H1 (cell line): ENCODE data around the gene VAV2. TPM values are rescaled to one million over a fixed set of nuclear protein-coding genes. Genes with fewer than 3 reads are reported as not detected.

Experiments
- CTCF ChIA-PET: fragments of 300-600 bp; sonication (Branson Sonifier 250); formaldehyde crosslinking; loops from one replicate; lab custom pipeline; 2021; ENCODE audit not compliant: partially characterized antibody; lab: Charles Lee
- POLR2A ChIA-PET: fragments of 300-600 bp; sonication (Branson Sonifier 250); formaldehyde crosslinking; loops from one replicate; lab custom pipeline; 2021; ENCODE audit warnings: inconsistent platforms; ENCODE audit not compliant: partially characterized antibody; lab: Charles Lee
- DNase-seq, 2 experiments: peaks; one replicate each; pipeline versions ENCODE4 v3.0.0 to v3.0.0-alpha.2; 2010 to 2022; ENCODE audit warnings: low spot score in 2 of 2, low read depth in 1 of 2, mixed read lengths in 1 of 2
- FAIRE-seq: peaks from 2 replicates; lab custom pipeline; 2011; peaks lifted over from hg19 to GRCh38; lab: Jason Lieb, UNC
- H2AFZ ChIP-seq: 2 replicates; pipeline ENCODE4 v1.8.1; 2012; ENCODE audit warnings: low read length, inconsistent platforms
- H2AK5ac ChIP-seq: 2 replicates; pipeline ENCODE4 v1.6.1; 2013; ENCODE audit warnings: low read depth, low read length
- H2BK120ac ChIP-seq: replicated peaks from 2 replicates; pipeline ENCODE3; 2013; ENCODE audit warnings: low read depth, low read length, inconsistent platforms
- H2BK12ac ChIP-seq: 2 replicates; pipeline ENCODE4 v1.6.1; 2013; ENCODE audit warnings: low read depth, low read length
- H2BK15ac ChIP-seq: 2 replicates; pipeline ENCODE4 v1.6.1; 2013; ENCODE audit warnings: low read length
- H2BK20ac ChIP-seq: 2 replicates; pipeline ENCODE4 v1.6.1; 2013; ENCODE audit warnings: low read length
- H2BK5ac ChIP-seq: 2 replicates; pipeline ENCODE4 v1.6.1; 2013; ENCODE audit warnings: low read depth, low read length
- H3K14ac ChIP-seq: 2 replicates; pipeline ENCODE4 v1.6.1; 2013; ENCODE audit warnings: inconsistent platforms; ENCODE audit not compliant: insufficient read length
- H3K18ac ChIP-seq: 2 replicates; pipeline ENCODE4 v1.6.1; 2013; ENCODE audit warnings: low read length; ENCODE audit errors: extremely low read depth
- H3K23ac ChIP-seq: 2 replicates; pipeline ENCODE4 v1.6.1; 2013; ENCODE audit warnings: inconsistent platforms; ENCODE audit not compliant: insufficient read length
- H3K23me2 ChIP-seq: 2 replicates; pipeline ENCODE4 v1.6.1; 2013; ENCODE audit warnings: low read depth, low read length
- H3K27ac ChIP-seq: 2 replicates; pipeline ENCODE4 v1.6.1; 2011; ENCODE audit warnings: low read depth, low read length, inconsistent platforms
- H3K27me3 ChIP-seq, 4 experiments: replicated peaks in 1 of 4; 1 replicate in 1 of 4; 2 replicates in 3 of 4; pipeline versions ENCODE4 v1.6.1 to v1.8.1; 2011 to 2013; ENCODE audit warnings: low read length in 3 of 4, mild to moderate bottlenecking in 3 of 4, inconsistent platforms in 2 of 4, mixed read lengths in 2 of 4, moderate library complexity in 1 of 4; ENCODE audit not compliant: control insufficient read depth in 3 of 4, insufficient read depth in 3 of 4; ENCODE audit errors: extremely low read depth in 1 of 4
- H3K36me3 ChIP-seq, 4 experiments: 2 replicates each; pipeline versions ENCODE4 v1.6.1 to v1.8.1; 2011 to 2013; ENCODE audit warnings: mild to moderate bottlenecking in 4 of 4, low read length in 3 of 4, moderate library complexity in 2 of 4, control low read depth in 1 of 4, inconsistent platforms in 1 of 4; ENCODE audit not compliant: insufficient read depth in 4 of 4, control insufficient read depth in 2 of 4
- H3K4ac ChIP-seq: replicated peaks from 2 replicates; pipeline ENCODE3; 2013; ENCODE audit warnings: low read length, low read depth, mixed read lengths, inconsistent platforms; ENCODE audit not compliant: insufficient read length
- H3K4me1 ChIP-seq, 4 experiments: replicated peaks in 1 of 4; 1 replicate in 1 of 4; 2 replicates in 3 of 4; pipeline versions ENCODE4 v1.6.1 to v1.8.1; 2011 to 2013; ENCODE audit warnings: low read length in 3 of 4, inconsistent platforms in 2 of 4, mixed read lengths in 1 of 4; ENCODE audit not compliant: insufficient read depth in 4 of 4, control insufficient read depth in 3 of 4
- H3K4me2 ChIP-seq, 2 experiments: 2 replicates each; pipeline versions ENCODE4 v1.6.1 to v1.8.1; 2011 to 2013; ENCODE audit warnings: low read depth in 2 of 2, low read length in 2 of 2, control low read depth in 1 of 2, inconsistent platforms in 1 of 2, mild to moderate bottlenecking in 1 of 2; ENCODE audit not compliant: insufficient read depth in 1 of 2
- H3K4me3 ChIP-seq, 4 experiments: fragments of 200-600, 300-600 bp in 1 of 4; sonication (generic), shearing (Covaris generic), sonication (Bioruptor Twin) in 1 of 4; 2 replicates each; pipeline versions ENCODE4 v1.5.1 to v1.8.1; 2011 to 2016; ENCODE audit warnings: low read length in 4 of 4, low read depth in 3 of 4, control low read depth in 2 of 4, inconsistent platforms in 2 of 4, mild to moderate bottlenecking in 2 of 4, mixed read lengths in 1 of 4, moderate library complexity in 1 of 4; ENCODE audit not compliant: insufficient read depth in 2 of 4; ENCODE audit errors: extremely low read depth in 1 of 4
- H3K56ac ChIP-seq: replicated peaks from 2 replicates; pipeline ENCODE3; 2013; ENCODE audit warnings: low read depth, mild to moderate bottlenecking, mixed read lengths, low read length, inconsistent platforms; ENCODE audit not compliant: insufficient read length
- H3K79me1 ChIP-seq: 2 replicates; pipeline ENCODE4 v1.6.1; 2013; ENCODE audit warnings: low read depth, low read length, control low read depth
- H3K79me2 ChIP-seq, 2 experiments: 2 replicates each; pipeline versions ENCODE4 v1.6.1 to v1.8.1; 2012 to 2013; ENCODE audit warnings: low read length in 2 of 2, mild to moderate bottlenecking in 2 of 2, inconsistent platforms in 1 of 2; ENCODE audit not compliant: insufficient read depth in 2 of 2, control insufficient read depth in 1 of 2
- H3K9ac ChIP-seq, 4 experiments: replicated peaks in 1 of 4; 1 replicate in 1 of 4; 2 replicates in 3 of 4; pipeline versions ENCODE4 v1.6.1 to v1.8.1; 2011 to 2013; ENCODE audit warnings: low read depth in 3 of 4, low read length in 3 of 4, control low read depth in 2 of 4, mild to moderate bottlenecking in 2 of 4, moderate library complexity in 2 of 4, inconsistent platforms in 1 of 4; ENCODE audit errors: extremely low read depth in 1 of 4
- H3K9me3 ChIP-seq, 2 experiments: 2 replicates each; pipeline versions ENCODE4 v1.6.1 to v1.8.1; 2012 to 2013; ENCODE audit warnings: mild to moderate bottlenecking in 2 of 2, moderate library complexity in 2 of 2, control low read depth in 1 of 2, inconsistent platforms in 1 of 2, low read depth in 1 of 2, low read length in 1 of 2, mixed read lengths in 1 of 2; ENCODE audit not compliant: insufficient read depth in 2 of 2
- H4K20me1 ChIP-seq, 2 experiments: replicated peaks in 1 of 2; 2 replicates each; pipeline versions ENCODE3 to v1.8.1; 2011 to 2013; ENCODE audit warnings: inconsistent platforms in 2 of 2, low read length in 2 of 2, mild to moderate bottlenecking in 1 of 2; ENCODE audit not compliant: insufficient read depth in 2 of 2, control insufficient read depth in 1 of 2
- H4K5ac ChIP-seq: 2 replicates; pipeline ENCODE4 v1.6.1; 2013; ENCODE audit warnings: low read length, low read depth, mixed read lengths, inconsistent platforms; ENCODE audit not compliant: insufficient read length
- H4K8ac ChIP-seq: 2 replicates; pipeline ENCODE4 v1.8.0; 2013; ENCODE audit warnings: mild to moderate bottlenecking, moderate library complexity, low read length, inconsistent platforms; ENCODE audit not compliant: insufficient read depth; ENCODE audit errors: extremely low read depth
- H4K91ac ChIP-seq: replicated peaks from 2 replicates; pipeline ENCODE3; 2013; ENCODE audit warnings: low read length, mixed read lengths, inconsistent platforms; ENCODE audit not compliant: insufficient read length
- CTBP2 ChIP-seq: IDR thresholded peaks from 2 replicates; pipeline ENCODE4 v1.7.0; 2011; ENCODE audit warnings: borderline replicate concordance, mild to moderate bottlenecking, moderate library complexity, mixed read lengths, low read length; ENCODE audit not compliant: insufficient read depth, insufficient read length
- HDAC6 ChIP-seq: IDR thresholded peaks from one replicate; pipeline ENCODE4 v1.7.1; 2012; ENCODE audit warnings: low read depth, mild to moderate bottlenecking, inconsistent platforms, low read length, moderate library complexity
- SAP30 ChIP-seq: fragments of 300-600 bp; sonication (generic); IDR thresholded peaks from 2 replicates; pipeline ENCODE4 v1.7.1; 2012; ENCODE audit warnings: low read length, moderate library complexity, mild to moderate bottlenecking, inconsistent platforms; ENCODE audit not compliant: insufficient read depth, insufficient replicate concordance
- SIN3A ChIP-seq, 2 experiments: IDR thresholded peaks in 1 of 2; conservative IDR thresholded peaks in 1 of 2; 2 replicates each; pipeline ENCODE4 v1.6.1; 2011 to 2012; ENCODE audit warnings: low read length in 2 of 2, improper control_type of control experiment in 1 of 2, low read depth in 1 of 2, mild to moderate bottlenecking in 1 of 2
- SIRT6 ChIP-seq: IDR thresholded peaks from one replicate; pipeline ENCODE4 v1.7.1; 2012; ENCODE audit warnings: low read length, inconsistent platforms
- TAF1 ChIP-seq: IDR thresholded peaks from 2 replicates; pipeline ENCODE4 v1.6.1; 2011; ENCODE audit warnings: mild to moderate bottlenecking, low read depth, low read length
- TCF12 ChIP-seq: IDR thresholded peaks from 2 replicates; pipeline ENCODE4 v1.6.1; 2011; ENCODE audit warnings: low read depth, mild to moderate bottlenecking, low read length
- WGBS, 2 experiments: shearing (Covaris generic) in 1 of 2; methylation state at CpG; one replicate each; pipeline versions ENCODE4 v1.1.6 to v1.1.7; 2013 to 2015; ENCODE audit warnings: low lambda C conversion rate in 2 of 2, mixed read lengths in 2 of 2, inconsistent platforms in 1 of 2, low coverage in 1 of 2, missing lambda C conversion rate in 1 of 2; ENCODE audit not compliant: insufficient replicate concordance in 2 of 2, insufficient coverage in 1 of 2, insufficient read length in 1 of 2; ENCODE audit errors: extremely low coverage in 1 of 2, missing lambda C conversion rate in 1 of 2; 5-methylcytosine and 5-hydroxymethylcytosine counted together
- polyA plus RNA-seq, 7 experiments: library from polyadenylated mRNA; depleted of rRNA in 3 of 7; stranded (reverse) in 5 of 7; unstranded in 2 of 7; fragments of >200 nt in 5 of 7; fragments of 200-250 nt in 2 of 7; gene quantifications; 1 replicate in 5 of 7; 2 replicates in 1 of 7; 4 replicates in 1 of 7; pipeline versions ENCODE4 v1.2.1 to v1.2.3, GENCODE V29; 2011 to 2013; ENCODE audit warnings: missing spikeins in 2 of 7, mixed read lengths in 2 of 7
- total RNA-seq: library from RNA; stranded (reverse); fragmentation: NEBNext Ultra II Directional; extraction: Animal tissue kit (Norgen Biotek cat#: 25700); gene quantifications from 2 replicates; pipeline ENCODE4 v1.2.1, GENCODE V29; 2021

Gene VAV2
- total and polyA plus RNA-seq, 2 of the 8 experiments (the other 6 are each of a cell fraction or from before 2014, with no cell fraction given): 13.6 to 37.6 TPM

- 96% methylated on average over 13 of the region's 16 CpGs; no CpG with 5 or more reads in 1 of the 2 experiments for WGBS, 2 experiments
- no peak overlapping the region for H3K4me3 ChIP-seq
- H2BK5ac ChIP-seq: no peak overlapping the region
- TF ChIP-seq TCF12 (no peak), HDAC6 (no peak), SIN3A (conservative IDR thresholded peaks at IDR 0.05 in 1 of 2, IDR thresholded peaks at IDR 0.05 in 1 of 2; ENCODE audit: low read depth in 1 of 2, low read length in 2 of 2) (no peak), SIRT6 (no peak), CTBP2 (no peak), TAF1 (no peak), SAP30 (no peak)
- TF ChIP-seq, all 59 proteins: peak for 0
- H2BK120ac ChIP-seq: no peak overlapping the region
- no peak overlapping the region for H2BK15ac ChIP-seq
- H4K91ac ChIP-seq: no peak overlapping the region
- no peaks in the 10 kb centered on the region for H3K23me2 ChIP-seq
- no peak overlapping the region for H3K4me2 ChIP-seq
- ChIA-PET POLR2A (interaction anchor here (1.3 to 1.6 kb wide), 3 partner anchors 10 to 22 kb away, joined by 3 to 5 read pairs (median 5); no protein-coding TSS in a partner anchor), CTCF (interaction anchor here (1.0 to 1.2 kb wide), 2 partner anchors 11 to 254 kb away, joined by 3 to 4 read pairs; no protein-coding TSS in a partner anchor)
- FAIRE-seq: no peak
- H3K56ac ChIP-seq: no peak overlapping the region
- H3K4me1 ChIP-seq: no peaks in the 10 kb centered on the region
- no peaks in the 10 kb centered on the region for H3K79me1 ChIP-seq
- H2AK5ac ChIP-seq: no peak overlapping the region
- no peak overlapping the region for H2BK20ac ChIP-seq
- peaks cover 38 to 78% (median 59%) of the 10 kb centered on the region in 4 experiments for H3K36me3 ChIP-seq
- H3K4ac ChIP-seq: no peak overlapping the region
- H3K27me3 ChIP-seq: no peaks in the 10 kb centered on the region
- H2BK12ac ChIP-seq: no peak overlapping the region
- H3K9me3 ChIP-seq: no peaks in the 10 kb centered on the region
- no peak overlapping the region for H3K27ac ChIP-seq
- no peak overlapping the region for H3K23ac ChIP-seq
- no peaks in the 10 kb centered on the region for H3K79me2 ChIP-seq
- DNase-seq: no peak
- no peak overlapping the region for H3K18ac ChIP-seq
- no peak overlapping the region for H4K8ac ChIP-seq
- H4K5ac ChIP-seq: no peak overlapping the region
- H3K14ac ChIP-seq: no peak overlapping the region
- no peak overlapping the region for H3K9ac ChIP-seq
- peaks cover 6% of the 10 kb centered on the region in 2 experiments for H4K20me1 ChIP-seq
- no peak overlapping the region for H2AFZ ChIP-seq
Observed at GRCh38 chr9:134036130-134036529, 44.0 kb upstream of the VAV2 start.
